ENCODE measurements around the gene ALK.
"Not testable (repeated sequence)": the region's sequence is repeated elsewhere in the genome, so short reads cannot be mapped to it uniquely, and the experiment has no call there.

Gene ALK

DNA sequence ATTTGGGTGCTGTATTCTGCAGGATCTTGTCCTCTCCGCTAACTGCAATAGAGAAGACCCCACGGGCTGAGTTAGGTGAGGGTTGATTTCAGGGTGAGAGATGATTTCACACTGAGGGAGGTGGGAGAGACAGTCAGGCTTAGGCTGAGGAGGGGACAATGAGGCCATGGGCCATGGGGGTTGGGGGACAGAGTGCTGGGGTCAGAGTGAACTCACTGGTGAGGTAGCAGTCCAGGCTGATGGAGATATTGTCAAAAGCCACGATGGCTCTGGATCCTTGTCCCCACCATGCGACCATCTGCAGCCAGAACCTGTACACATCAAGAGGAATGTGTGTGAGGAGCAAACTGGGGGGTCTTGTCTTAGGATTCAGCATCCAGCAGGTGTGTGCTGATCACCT is 646.2 kb downstream of the ALK start:
- no peak for DNase-seq (ENCODE audit: low spot score)

DNA sequence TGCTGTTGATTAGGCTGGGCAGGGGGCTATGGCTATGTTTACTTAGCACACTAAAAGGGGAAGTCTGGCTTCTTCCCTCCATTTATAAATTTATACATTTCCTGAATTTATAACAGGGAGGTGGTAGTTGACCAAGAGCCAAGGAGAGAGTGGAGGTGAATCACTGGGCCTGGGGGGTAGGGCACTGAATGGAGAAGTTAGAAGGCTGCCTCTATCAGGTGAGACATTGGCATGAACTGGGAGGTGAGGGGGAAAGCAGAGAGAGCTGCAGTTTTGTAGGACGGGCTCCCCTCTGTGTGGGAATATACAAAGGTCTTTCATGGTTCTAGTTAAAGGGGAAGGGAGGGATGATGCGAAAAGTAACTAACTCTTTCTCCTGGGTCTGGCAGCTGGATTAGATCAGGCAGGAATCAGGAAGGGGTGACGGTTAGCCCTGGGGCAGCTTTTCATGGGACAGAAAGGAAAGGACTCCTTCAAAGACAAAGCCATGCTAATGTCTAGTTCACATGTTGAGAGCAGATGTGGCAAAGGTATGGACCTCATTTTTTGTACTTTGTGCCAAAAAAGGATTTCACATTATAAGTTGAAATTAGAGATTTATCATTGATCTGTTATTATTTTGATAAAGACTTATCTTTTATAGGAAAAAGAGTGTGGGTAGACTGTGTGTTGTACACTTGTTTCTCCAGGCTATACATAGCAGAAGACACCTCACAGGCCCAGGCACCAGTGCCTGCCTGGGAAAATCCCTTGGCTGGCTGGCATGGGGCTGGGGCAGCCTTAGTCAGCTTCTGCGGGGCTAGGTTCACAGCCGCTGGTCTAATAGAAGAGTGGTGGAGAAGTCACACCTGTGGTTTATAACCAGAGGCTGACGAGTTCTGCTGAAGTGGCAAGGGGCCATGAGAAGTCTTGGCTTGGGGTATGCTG is 647.4 kb downstream of the ALK start:
- DNase-seq (ENCODE audit: low spot score) = no peak

GRCh38 chr2:29273004-29273684 is 648.2 kb downstream of the ALK start:
- no peak for DNase-seq (ENCODE audit: low spot score)

DNA sequence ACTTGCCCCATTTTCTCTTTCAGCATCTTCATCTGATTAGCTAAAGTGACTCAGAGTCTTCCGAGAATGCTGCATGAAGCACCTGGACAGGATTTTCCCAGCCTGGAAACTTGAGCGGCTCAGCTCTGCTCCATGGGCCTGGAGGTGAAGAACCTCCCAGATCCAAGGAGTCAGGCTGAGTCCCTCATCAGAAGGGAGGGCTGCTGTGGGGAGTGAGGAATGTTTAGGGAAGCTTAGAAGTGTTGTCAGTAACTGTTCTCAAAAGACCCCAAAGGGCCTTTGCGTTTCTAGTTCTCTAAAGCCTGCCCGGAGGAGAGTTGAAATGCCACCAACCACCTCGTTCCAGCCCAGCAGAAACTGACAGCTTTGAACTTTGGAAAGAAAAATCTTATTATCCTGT is 649.1 kb downstream of the ALK start:
- no peak for DNase-seq (ENCODE audit: low spot score)

DNA sequence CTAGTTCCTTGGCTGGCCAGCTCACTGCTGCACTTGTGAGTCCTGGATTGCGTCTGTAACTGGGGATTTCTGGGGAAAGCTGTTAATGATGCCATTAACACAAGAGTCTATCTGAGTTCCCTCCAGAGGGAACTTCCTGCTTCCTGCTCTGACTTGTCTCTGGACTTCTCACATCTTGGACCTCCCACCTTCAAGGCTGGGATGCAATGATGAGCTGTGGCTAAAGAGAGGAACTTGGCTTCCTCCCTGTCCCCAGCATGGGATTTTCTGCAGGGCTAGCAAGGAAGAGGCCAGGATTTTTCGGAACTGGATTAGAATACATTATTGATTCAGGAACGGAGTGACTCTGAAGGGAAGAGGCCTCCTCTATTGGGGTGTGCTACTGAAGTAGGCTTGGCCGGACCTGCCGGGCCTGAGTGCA is 650.7 kb downstream of the ALK start:
- DNase-seq (ENCODE audit: low spot score) = no peak

- DNase-seq (ENCODE audit: low spot score) = no peak
These were observed 651.6 kb downstream of the ALK start for GRCh38 chr2:29269765-29270109.

DNA sequence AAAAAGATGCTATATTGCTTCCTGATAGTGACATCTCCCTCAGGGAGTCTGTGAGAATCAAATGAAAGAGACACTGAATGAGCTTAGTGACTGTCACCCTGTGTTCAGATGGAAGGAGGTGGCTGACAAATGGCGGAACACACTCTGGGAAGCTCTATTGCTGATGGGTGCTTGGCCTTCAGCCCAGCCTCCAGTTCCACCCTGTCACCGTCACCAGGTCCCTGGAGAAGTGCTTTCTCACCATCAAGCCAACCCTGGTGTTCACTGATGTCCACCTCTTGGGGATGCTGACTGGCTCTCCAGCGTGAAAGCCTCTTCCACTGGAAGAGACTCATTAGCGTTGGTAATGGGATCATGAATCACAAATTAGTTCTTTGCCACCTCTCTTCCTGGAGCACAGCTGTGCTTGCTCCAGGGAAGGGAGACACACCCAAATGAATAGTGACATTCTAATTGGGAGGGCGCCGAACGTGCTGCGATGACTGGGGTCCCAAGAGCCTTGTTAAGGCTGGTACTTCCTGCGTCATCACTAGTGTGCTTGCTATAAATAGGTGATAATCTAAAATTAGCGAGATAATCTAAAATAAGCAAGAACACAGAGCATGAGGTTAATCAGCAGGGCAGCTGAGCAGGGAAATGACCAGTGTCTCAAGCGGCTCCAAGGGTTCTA is 652.2 kb downstream of the ALK start:
- no peak for DNase-seq (ENCODE audit: low spot score)

- no peak for DNase-seq (ENCODE audit: low spot score)
These were observed 653.7 kb downstream of the ALK start for GRCh38 chr2:29267720-29268119.

GRCh38 chr2:29263886-29264285 is 657.5 kb downstream of the ALK start:
- no peak for DNase-seq (ENCODE audit: low spot score)

DNA sequence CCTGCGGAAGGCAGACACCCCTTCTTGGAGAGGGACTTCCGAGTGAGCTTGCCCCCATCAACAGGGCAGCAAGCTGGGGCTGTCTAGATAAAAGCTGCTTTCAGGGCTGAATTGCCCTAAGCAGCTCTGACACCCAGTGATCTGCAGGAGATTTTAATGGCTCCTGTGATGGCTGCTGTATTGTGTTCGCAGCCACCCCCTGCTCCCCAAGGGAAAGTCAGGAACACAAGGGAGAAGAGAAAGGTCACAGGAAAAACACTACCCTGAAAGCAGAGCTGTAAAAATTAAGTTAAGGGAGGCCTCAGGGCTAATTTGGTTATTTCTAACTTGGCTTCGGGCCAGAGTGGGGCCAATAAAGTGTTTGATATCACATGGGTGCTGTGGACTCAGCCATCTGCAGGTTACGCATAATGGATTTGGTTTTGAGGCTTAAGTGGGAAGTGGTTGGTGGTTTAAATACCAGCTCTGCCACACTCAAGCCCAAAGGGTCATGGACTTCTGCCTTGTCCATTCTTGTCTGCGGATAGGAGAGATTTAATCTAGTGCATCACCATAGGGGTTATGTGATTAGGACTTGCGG is 658.6 kb downstream of the ALK start:
- no peak for DNase-seq (ENCODE audit: low spot score)

- DNase-seq (ENCODE audit: low spot score) = no peak
These were observed 660.4 kb downstream of the ALK start for GRCh38 chr2:29261003-29261402.

- no peak for DNase-seq (ENCODE audit: low spot score)
These were observed 661.1 kb downstream of the ALK start for GRCh38 chr2:29260142-29260772.

- DNase-seq (ENCODE audit: low spot score) = no peak
These were observed 662.2 kb downstream of the ALK start for GRCh38 chr2:29259221-29259620.

- DNase-seq (ENCODE audit: low spot score) = no peak
These were observed 666.4 kb downstream of the ALK start for GRCh38 chr2:29255004-29255403.

GRCh38 chr2:29253495-29254275 is 667.7 kb downstream of the ALK start:
- DNase-seq (ENCODE audit: low spot score) = not testable (repeated sequence)

DNA sequence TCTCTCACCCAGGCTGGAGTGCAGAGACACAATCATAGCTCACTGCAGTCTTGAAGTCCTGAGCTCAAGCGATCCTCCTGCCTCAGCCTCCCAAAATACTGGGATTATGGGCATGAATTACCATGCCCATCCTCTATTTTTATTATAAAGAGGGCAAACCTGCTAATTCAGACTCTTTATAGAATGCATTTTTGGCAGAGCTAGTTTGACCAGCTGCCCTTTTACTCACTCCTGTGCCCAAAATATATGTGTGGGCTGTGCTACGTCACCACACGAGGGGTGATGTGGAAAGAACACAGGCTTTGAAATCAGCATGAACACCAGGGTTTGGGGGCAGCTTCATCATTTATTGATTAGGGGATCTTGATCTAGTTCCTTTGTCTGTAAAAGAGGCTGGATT is 668.4 kb downstream of the ALK start:
- DNase-seq (ENCODE audit: low spot score) = no peak

GRCh38 chr2:29251406-29251805 is 670.0 kb downstream of the ALK start:
- no peak for DNase-seq (ENCODE audit: low spot score)

DNA sequence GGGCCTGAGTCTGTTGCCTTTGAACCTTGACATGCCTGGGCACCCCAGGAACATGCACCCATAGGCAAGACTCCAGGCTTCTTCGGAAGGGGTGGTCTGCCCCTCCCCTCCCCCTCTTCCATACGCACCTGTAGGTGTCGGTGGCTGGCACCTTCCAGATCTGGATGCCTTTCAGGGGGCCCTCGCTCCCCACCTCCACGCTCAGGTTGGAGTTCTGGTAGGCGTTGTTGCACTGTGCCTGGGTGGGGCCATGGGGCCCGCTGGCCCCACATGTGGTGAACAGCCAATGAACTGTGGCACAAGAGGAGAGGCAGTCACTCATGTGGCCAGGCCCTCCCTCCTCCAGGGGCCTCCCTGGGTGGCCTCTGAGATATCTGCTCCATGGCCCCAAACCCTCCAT is 670.4 kb downstream of the ALK start:
- no peak for DNase-seq (ENCODE audit: low spot score)

- no peak for DNase-seq (ENCODE audit: low spot score)
These were observed 671.6 kb downstream of the ALK start for GRCh38 chr2:29249666-29250253.

DNA sequence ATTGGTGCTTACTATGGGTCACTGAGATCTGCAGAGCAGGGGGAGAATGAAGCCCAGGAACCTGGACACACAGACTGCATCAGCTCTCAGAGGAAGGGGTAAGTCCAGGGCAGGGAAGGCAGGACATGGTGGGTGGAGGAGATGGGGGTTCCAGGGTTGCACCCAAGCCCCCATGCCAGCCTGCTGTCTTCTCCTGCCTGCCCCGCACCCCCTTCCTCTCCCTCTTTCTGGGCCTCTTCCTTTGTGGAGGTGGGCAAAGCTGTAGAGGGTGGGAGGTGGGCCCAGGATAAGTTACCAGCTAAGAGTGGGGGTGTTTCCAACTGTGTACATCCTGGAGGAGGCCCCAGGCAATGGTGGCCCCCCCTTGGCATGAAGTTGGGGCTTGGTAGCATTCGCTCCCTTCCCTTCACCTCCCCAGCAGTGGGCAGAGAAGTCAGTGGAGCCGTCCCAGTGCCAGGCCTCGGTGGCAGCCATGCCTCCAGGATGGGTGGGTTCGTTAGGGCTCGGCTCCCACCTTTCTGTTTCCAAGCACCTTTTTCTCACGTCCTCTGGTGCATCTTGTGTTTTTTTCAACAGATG is 674.0 kb downstream of the ALK start:
- no peak for DNase-seq (ENCODE audit: low spot score)

Data from ecto neural progenitor cell (in vitro differentiated cells).